GM18511 (cell line): ENCODE data around the gene SPEM2.
"Not testable (repeated sequence)": the region's sequence is repeated elsewhere in the genome, so short reads cannot be mapped to it uniquely, and the experiment has no call there.

ENCODE experiments used
- ATAC-seq: cut with Tn5 transposase; IDR thresholded peaks from one replicate; pipeline ENCODE4 v1.9.1; 2021; ENCODE audit warnings: mild to moderate bottlenecking, moderate library complexity; ENCODE audit not compliant: unreplicated experiment

The SPEM2 gene

GRCh38 chr17:7468804-7469389, 43.5 kb downstream of the SPEM2 start:
- ATAC-seq = no peak

GRCh38 chr17:7469843-7470242, 44.4 kb downstream of the SPEM2 start:
- not testable (repeated sequence) for ATAC-seq

- ATAC-seq = not testable (repeated sequence)
These were observed 45.1 kb downstream of the SPEM2 start for GRCh38 chr17:7470457-7470973.

GRCh38 chr17:7471729-7472128, 46.3 kb downstream of the SPEM2 start:
- no peak for ATAC-seq

- ATAC-seq = not testable (repeated sequence)
These were observed 49.4 kb downstream of the SPEM2 start for GRCh38 chr17:7474767-7475166.

- no peak for ATAC-seq
These were observed 50.5 kb downstream of the SPEM2 start for GRCh38 chr17:7475764-7476422.

GRCh38 chr17:7476494-7476893, 51.1 kb downstream of the SPEM2 start:
- no peak for ATAC-seq

- ATAC-seq = no peak
These were observed 51.5 kb downstream of the SPEM2 start for GRCh38 chr17:7476951-7477350.
